ENCODE results near the gene PSME2. TPM values are rescaled to one million over a fixed set of nuclear protein-coding genes. Genes with fewer than 3 reads are reported as not detected.

The PSME2 gene
- total and polyA plus RNA-seq, 5 experiments from 2014 or later, result 129 to 471 (median 402) TPM

DNA sequence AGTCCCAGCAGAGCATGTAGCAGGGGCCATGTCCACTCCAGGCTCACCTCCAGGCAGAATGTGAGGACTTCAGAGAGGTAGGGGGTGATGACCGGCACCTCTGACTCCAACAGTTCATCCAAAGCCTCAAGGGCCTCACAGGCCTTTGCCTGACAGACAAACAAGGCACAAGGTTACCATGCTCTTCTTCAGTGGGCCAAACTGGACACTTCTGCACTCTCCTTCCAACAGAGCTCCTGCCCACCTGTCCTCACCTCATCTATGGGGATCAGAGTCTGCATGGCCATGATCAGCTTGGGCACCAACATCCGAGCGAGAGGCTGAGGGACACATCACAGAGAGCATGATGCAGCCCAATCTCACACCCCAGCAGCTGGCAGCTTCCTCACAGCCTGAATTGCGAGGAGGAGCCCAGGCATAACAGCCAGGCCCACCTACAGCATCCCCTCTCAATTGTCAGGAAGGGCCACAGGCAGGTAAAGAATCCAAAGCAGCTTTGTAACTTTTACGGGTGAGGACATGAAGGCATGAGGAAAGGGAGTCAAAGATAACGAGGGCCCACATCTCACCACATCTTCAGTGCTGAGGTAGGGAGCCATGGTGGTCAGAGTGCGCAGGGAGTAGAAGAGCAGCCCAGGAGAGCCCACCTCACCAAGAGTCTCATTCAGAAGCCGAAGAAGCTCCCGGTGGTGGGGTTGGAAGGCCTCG is 40.6 kb upstream of the PSME2 start:
- POLR2A ChIA-PET, result interaction anchor here (0.8 to 4.8 kb wide), 9 partner anchors 9 to 255 kb away, joined by 3 to 27 read pairs (median 9); partner anchors contain the start of genes CHMP4A, DHRS1, IRF9 and NOP9
- H3K36me3 Mint-ChIP-seq, result peaks cover 0 to 38% (median 6%) of the 10 kb centered on the region in 3 donors
- H3K9me3 Mint-ChIP-seq, result no peaks in the 10 kb centered on the region
- H3K4me1 Mint-ChIP-seq, result peaks cover 12 to 47% (median 33%) of the 10 kb centered on the region in 4 donors
- peaks cover 0 to 2% (median 0%) of the 10 kb centered on the region in 5 donors for H3K27me3 Mint-ChIP-seq
- ATAC-seq, result no peak
- H3K27ac Mint-ChIP-seq, result peak overlapping the region in 8 of 10 donors; percentile 34 to 91 (median 69)
- H3K4me3 Mint-ChIP-seq, result peak overlapping the region; percentile 40 to 94 (median 76)
- DNase-seq, result no peak

DNA sequence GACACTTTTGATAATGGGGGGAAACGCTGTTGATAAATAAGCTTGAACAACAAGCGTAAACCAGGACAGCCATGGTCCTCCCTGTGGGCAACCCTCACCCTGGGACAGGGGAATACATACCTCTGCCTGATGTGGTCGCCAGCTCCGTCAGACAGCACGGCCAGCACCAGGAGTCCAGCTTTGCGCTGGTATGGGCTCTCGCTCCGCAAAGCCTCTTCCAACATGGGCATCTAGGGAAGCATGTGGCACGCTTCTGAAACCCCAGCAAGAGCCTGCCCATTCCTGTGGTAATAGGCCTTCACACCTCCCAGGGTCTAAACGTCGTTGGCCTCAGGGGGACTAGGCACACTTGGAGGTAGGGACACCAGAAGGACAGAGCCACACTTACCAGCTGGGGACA is 39.3 kb upstream of the PSME2 start:
- H3K9me3 Mint-ChIP-seq, result no peaks in the 10 kb centered on the region
- H3K27me3 Mint-ChIP-seq, result peaks cover 0 to 2% (median 0%) of the 10 kb centered on the region in 5 donors
- H3K4me1 Mint-ChIP-seq, result peaks cover 13 to 39% (median 30%) of the 10 kb centered on the region in 4 donors
- peak overlapping the region in 1 of 10 donors; percentile 62 for H3K4me3 Mint-ChIP-seq
- DNase-seq (no peak), ATAC-seq (no peak)
- peak overlapping the region in 2 of 10 donors; percentile 3 to 69 for H3K27ac Mint-ChIP-seq
- H3K36me3 Mint-ChIP-seq, result peaks cover 0 to 36% (median 6%) of the 10 kb centered on the region in 3 donors
- POLR2A ChIA-PET, result interaction anchor here (0.8 to 4.8 kb wide), 8 partner anchors 10 to 85 kb away, joined by 3 to 18 read pairs (median 6); partner anchors contain the start of genes CHMP4A, DCAF11, IRF9 and RABGGTA

DNA sequence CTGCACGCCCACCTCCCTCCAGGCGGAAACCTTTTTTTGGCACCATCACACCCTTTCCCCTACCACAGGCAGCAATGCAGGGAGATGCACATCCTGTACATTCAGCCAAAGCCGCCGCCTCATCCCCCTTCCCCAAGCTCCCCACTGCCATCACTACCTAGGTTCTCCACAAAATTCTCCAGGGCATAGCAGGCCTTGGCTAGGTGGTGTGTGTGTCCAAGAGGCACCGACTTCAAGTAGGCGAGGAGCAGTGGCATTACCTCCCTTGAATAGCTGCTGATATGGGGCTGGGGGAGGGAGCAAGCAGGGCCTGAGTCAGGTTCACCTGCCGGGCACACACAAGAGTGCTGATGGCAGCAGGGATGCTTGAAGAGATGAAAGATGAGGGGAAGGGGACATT is 38.6 kb upstream of the PSME2 start:
- peaks cover 0 to 42% (median 3%) of the 10 kb centered on the region in 3 donors for H3K36me3 Mint-ChIP-seq
- POLR2A ChIA-PET, result interaction anchor here (1.2 to 2.9 kb wide), 5 partner anchors 10 to 86 kb away, joined by 3 to 12 read pairs (median 6); partner anchors contain the start of genes CHMP4A, DCAF11, IRF9 and RABGGTA
- H3K27me3 Mint-ChIP-seq, result peaks cover 0 to 2% (median 0%) of the 10 kb centered on the region in 5 donors
- peaks cover 13 to 34% (median 29%) of the 10 kb centered on the region in 4 donors for H3K4me1 Mint-ChIP-seq
- H3K27ac Mint-ChIP-seq, result peak overlapping the region in 2 of 10 donors; percentile 11 to 31
- H3K4me3 Mint-ChIP-seq, result no peak overlapping the region
- H3K9me3 Mint-ChIP-seq, result no peaks in the 10 kb centered on the region
- DNase-seq (no peak), ATAC-seq (no peak)

DNA sequence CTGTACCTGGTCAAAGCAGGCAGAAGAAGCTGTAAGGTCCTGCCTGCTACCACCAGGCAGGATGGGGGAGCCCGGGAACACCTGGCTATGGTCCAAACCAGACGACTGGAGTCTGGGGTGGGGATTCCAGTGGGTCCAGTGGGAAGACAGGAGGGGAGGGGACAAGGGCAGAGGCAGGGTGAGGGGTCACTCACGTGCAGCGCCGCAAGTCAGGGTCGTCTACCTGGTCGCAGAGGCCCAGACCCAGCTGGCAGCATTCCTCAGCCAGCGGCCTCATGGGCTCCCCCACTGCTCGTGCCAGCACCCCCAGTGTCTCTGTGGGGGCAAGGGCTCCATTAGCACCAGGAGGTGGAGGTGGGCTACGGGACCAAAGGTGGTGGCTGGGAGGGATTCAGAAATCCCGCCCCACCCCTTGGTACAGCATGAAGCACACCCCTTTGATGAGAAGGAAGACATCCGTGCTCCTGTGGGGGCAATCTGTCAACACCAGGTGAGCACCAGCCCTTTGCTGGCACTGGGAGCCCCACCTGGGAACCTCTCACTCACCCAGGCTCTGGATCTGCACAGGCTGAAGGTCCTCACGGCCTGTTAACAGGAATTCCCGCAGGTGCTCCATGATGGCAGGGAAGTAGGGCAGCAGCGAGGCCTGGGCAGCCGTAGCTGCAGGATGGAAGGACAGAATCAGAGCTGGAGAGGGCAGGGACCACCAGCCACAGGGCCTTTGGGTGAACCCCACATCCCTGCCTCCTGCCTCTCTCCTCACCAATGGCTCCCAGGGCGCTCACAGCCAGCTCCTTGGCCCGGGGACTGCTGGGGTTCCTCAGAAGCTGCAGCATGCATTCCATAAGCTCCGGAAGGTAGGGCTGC is 37.9 kb upstream of the PSME2 start:
- DNase-seq, result no peak
- peaks cover 13 to 28% (median 24%) of the 10 kb centered on the region in 4 donors for H3K4me1 Mint-ChIP-seq
- ATAC-seq, result no peak
- no peak overlapping the region for H3K27ac Mint-ChIP-seq
- no peak overlapping the region for H3K4me3 Mint-ChIP-seq
- peaks cover 0 to 2% (median 0%) of the 10 kb centered on the region in 5 donors for H3K27me3 Mint-ChIP-seq
- peaks cover 0 to 48% (median 3%) of the 10 kb centered on the region in 3 donors for H3K36me3 Mint-ChIP-seq
- no peaks in the 10 kb centered on the region for H3K9me3 Mint-ChIP-seq
- POLR2A ChIA-PET, result interaction anchor here (1.2 to 1.7 kb wide), 4 partner anchors 11 to 70 kb away, joined by 3 to 7 read pairs (median 6); partner anchors contain the start of genes DCAF11, REC8 and TM9SF1

DNA sequence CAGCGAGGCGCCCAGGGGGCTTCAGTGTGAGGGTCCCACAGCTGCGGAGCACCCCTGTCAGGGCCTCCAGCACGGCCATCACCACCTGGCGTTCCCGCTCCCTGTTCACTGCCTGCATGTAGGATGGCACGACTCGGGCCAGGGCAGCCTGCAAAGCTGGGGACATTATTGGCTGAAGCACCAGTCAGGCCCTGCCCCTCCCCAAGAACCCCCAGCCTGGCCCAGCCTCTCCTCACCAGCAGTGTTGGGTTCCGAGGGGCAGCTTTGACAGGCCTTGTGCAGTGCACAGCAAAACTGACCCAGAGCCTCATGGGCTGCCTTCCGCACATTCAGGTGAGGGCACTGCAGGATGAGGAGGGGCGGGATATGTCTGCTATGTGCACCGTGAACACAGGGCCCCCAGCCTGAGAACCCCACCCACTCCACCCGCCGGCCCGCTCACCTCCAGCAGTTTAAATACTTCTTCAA is 36.6 kb upstream of the PSME2 start:
- peaks cover 12 to 19% (median 15%) of the 10 kb centered on the region in 4 donors for H3K4me1 Mint-ChIP-seq
- H3K27me3 Mint-ChIP-seq, result no peaks in the 10 kb centered on the region
- peak overlapping the region in 4 of 10 donors; percentile 46 to 78 (median 60) for H3K27ac Mint-ChIP-seq
- H3K36me3 Mint-ChIP-seq, result peaks cover 0 to 59% (median 6%) of the 10 kb centered on the region in 3 donors
- no peaks in the 10 kb centered on the region for H3K9me3 Mint-ChIP-seq
- POLR2A ChIA-PET, result interaction anchor here (1.1 to 1.5 kb wide), 4 partner anchors 11 to 37 kb away, joined by 3 to 6 read pairs (median 4); partner anchors contain the start of genes PSME2 and REC8
- H3K4me3 Mint-ChIP-seq, result no peak overlapping the region
- ATAC-seq (no peak), DNase-seq (no peak)

DNA sequence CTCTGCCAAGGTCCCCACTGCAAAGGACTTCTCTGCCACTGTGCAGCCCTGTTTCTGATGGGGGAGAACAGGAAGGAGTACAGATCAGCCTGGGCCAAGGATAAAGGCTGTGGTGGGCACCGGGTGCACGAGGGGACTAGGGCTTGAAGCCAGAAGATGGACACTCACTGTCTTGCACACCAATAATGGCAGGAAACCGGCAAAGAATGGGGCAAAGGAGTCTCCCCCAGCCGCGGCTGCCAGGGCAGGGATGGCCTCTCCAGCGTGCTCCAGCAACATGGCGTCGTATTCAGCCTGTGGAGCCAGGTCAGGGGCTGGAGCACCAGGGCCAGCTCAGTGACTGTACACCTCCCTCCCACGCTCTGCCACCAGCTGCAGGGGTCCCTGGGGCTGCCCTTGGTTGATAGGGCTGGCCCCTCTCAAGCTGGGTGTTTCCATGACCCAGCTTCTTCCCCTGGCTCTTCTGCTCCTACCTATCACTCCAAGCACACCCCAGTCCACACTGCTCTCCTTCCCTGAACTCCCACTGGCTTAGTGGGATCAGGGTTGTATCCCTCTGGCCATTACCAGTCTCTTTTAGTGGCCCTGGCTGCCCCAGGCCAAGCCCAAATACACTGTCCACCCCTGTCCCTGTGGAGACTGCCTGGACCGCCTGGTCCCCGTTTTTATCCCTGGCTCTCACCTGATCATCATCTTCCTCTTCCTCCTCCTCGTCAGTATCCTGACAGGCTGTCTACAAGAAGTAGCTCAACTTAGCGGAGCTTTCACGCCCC is 35.9 kb upstream of the PSME2 start:
- DNase-seq (no peak), ATAC-seq (no peak)
- no peaks in the 10 kb centered on the region for H3K9me3 Mint-ChIP-seq
- H3K36me3 Mint-ChIP-seq, result peaks cover 0 to 59% (median 6%) of the 10 kb centered on the region in 3 donors
- H3K27ac Mint-ChIP-seq, result peak overlapping the region in 7 of 10 donors; percentile 8 to 65 (median 51)
- peaks cover 5 to 12% (median 10%) of the 10 kb centered on the region in 4 donors for H3K4me1 Mint-ChIP-seq
- POLR2A ChIA-PET, result interaction anchor here (1.1 to 1.5 kb wide), 3 partner anchors 10 to 36 kb away, joined by 3 to 6 read pairs (median 3); partner anchors contain the start of genes PSME2 and REC8
- no peaks in the 10 kb centered on the region for H3K27me3 Mint-ChIP-seq
- H3K4me3 Mint-ChIP-seq, result no peak overlapping the region

DNA sequence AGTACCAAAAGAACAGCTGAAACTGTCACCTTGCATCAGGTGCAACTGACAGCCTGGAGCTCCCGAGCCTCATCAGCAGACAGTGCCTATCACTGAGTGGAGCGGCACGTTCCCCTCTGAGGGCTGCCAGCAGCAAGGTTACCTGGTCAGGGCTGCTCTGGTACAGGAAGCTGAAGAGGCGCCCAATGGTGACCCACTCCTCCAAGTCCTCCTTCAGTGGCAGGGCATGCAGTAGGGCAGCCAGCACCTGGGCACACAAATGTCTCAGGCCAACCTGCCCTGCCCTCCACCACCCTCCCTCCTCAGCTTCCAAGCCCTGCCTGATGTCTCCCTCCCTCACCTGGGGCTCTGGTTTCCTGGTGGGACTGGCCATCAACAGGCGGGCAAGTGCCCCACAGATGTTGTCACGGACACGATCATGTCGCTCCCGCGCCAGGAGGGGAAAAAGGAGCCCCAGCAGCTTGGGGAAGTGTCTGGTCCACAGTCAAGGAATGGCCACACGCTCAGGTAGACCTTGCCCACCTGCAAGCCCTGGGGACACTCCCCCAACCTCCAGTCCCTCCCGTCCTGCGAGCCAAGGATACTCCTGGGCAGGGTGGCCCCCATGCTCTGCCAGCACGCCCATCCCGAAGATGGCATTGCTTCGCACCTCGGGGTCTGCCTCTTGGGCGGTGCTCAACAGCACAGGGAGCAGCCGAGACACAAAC is 35.1 kb upstream of the PSME2 start:
- peaks cover 0 to 7% (median 6%) of the 10 kb centered on the region in 4 donors for H3K4me1 Mint-ChIP-seq
- POLR2A ChIA-PET, result interaction anchor here (1.5 kb wide), 1 partner anchor 10 kb away, joined by 6 read pairs; the partner anchor contains the start of gene REC8
- H3K27me3 Mint-ChIP-seq, result no peaks in the 10 kb centered on the region
- peak overlapping the region in 2 of 10 donors; percentile 24 to 59 for H3K27ac Mint-ChIP-seq
- no peaks in the 10 kb centered on the region for H3K9me3 Mint-ChIP-seq
- no peak overlapping the region for H3K4me3 Mint-ChIP-seq
- no peak for DNase-seq
- ATAC-seq, result peak in 1 of 2 donors; percentile 15
- H3K36me3 Mint-ChIP-seq, result peaks cover 0 to 60% (median 6%) of the 10 kb centered on the region in 3 donors

DNA sequence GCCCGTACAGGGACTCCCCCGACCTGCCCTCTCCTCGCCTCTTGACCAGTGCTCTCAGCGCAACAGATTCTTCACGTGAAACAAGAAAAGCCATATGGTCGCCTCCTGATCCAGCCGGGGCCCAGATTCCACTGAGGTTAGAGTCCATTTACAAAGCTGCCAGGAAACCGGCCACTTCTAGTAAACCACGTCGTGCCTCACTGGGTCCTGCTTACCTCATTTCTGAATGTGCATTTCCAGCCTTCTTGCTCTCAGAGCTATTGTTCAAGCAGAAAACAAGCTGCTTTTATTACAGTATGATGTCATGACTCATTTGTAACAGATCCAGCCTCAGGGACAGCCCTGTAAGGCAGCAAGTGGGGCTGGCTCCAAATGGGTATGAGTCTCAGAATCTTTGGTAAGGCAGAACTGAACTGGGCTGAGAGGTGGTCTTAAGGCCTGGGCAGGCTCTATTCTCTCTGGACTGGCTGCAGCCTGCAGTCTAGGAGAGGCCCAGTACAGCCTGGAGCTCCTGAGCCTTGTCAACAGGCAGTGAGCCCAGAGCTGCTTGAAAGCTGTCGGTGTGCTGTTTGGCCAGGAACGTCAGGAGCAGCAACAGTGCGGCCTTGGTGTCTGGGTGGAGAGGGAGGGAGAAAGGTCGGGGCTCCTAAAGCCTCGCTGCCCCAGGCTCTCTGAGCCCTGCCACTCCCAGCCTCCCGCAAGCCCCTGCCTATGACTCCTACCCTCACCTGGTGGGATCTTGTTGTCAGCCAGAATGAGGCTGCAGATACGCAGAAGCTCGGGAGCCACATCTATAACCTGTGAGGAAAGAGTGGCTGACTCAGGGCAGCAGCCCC is 33.8 kb upstream of the PSME2 start:
- Mint-ChIP-seq H3K9me3 (no peaks in the 10 kb centered on the region), H3K27ac (peak overlapping the region in 4 of 10 donors; percentile 20 to 61 (median 50)), H3K4me3 (no peak overlapping the region), H3K27me3 (no peaks in the 10 kb centered on the region), H3K4me1 (peaks cover 0 to 4% (median 1%) of the 10 kb centered on the region in 4 donors), H3K36me3 (peaks cover 0 to 57% (median 3%) of the 10 kb centered on the region in 3 donors)
- ATAC-seq (no peak), DNase-seq (no peak)
- POLR2A ChIA-PET, result interaction anchor here (1.0 to 1.2 kb wide), 2 partner anchors 9 kb away, joined by 4 to 9 read pairs; partner anchors contain the start of gene IPO4

DNA sequence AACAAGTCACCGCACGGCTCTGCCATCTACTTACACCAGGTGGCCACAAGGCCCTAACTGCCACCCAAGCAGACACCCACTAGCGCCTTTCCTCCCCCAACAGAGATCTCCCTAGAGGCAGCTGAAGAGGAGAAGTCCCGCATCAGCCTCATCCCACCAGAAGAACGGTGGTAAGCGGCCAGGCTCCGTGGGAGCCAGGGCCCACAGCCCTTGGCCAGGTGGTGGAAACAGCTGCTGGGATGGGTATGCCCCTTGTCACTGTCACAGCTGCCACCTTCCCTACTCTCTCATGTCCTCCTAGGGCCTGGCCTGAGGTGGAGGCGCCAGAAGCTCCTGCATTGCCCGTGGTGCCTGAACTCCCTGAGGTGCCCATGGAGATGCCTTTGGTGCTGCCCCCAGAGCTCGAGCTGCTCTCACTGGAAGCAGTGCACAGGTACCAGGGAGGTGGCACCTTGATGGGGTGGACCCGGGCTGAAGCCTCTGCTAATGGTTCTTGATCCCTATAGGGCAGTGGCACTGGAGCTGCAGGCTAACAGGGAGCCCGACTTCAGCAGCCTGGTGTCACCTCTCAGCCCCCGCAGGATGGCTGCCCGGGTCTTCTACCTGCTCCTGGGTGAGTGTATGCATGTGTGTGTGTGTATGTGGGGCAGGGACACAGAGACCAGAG is 33.0 kb upstream of the PSME2 start:
- DNase-seq, result no peak
- Mint-ChIP-seq H3K36me3 (peaks cover 0 to 62% (median 3%) of the 10 kb centered on the region in 3 donors), H3K4me1 (peaks cover 0 to 7% (median 5%) of the 10 kb centered on the region in 4 donors), H3K27me3 (no peaks in the 10 kb centered on the region), H3K27ac (peak overlapping the region in 4 of 10 donors; percentile 53 to 67 (median 62)), H3K4me3 (no peak overlapping the region), H3K9me3 (no peaks in the 10 kb centered on the region)
- no peak for ATAC-seq
- POLR2A ChIA-PET, result interaction anchor here (0.6 to 1.3 kb wide), 6 partner anchors 9 to 39 kb away, joined by 3 to 9 read pairs (median 4); partner anchors contain the start of genes IPO4, IRF9 and TM9SF1
